Measurements from ENCODE around the gene FLOT2. TPM values are rescaled to one million over a fixed set of nuclear protein-coding genes. Genes with fewer than 3 reads are reported as not detected.
A peak's percentile ranks its signal among the peaks of the same experiment; 100 is the strongest.
"Not testable (repeated sequence)": the region's sequence is repeated elsewhere in the genome, so short reads cannot be mapped to it uniquely, and the experiment has no call there.

Gene FLOT2
- total RNA-seq, 1 donor from 2014 or later, result 118 TPM

DNA sequence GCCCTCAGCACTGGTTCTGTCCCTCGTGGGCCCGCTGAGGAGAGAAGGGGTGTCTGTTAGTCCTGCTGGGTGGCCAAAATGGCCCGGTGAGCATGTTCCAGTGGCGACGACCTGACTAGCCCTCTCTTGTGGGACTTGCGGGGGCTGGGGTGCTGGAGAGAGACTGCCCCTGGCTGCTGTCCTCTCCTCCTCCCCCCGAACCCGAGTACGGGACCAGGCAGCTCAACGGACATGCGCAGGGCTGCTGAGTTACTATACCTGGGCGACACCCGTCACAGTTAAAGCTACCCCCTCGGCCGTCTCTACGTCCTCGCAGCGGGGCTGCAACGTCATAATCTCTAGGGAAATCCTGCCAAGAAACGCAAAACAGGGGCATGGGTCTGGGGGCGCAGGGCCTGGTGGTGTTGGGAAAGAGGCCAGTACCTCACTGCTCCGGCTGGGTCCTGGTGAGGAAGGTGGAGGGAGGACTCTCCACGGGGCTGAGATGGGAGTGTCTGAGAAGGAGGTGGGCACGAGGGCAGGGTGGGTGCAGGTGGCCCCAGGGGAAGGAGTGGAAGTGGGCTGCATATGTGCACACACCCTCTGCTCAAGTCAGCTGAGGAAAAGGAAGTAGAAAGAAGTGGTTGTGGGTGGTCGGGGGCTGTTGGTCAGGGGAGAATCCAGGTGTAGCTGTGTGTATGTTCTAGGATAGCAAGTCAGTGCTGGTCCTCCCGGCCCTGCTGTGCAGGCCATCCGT lies 13.4 kb downstream of the FLOT2 start:
- ATAC-seq (no peak), DNase-seq (ENCODE audit: missing footprints) (no peak)
- intact Hi-C loops (cut with DNase I), result no loop called here

GRCh38 chr17:28882154-28882895 lies 15.2 kb downstream of the FLOT2 start:
- ATAC-seq (no peak), DNase-seq (ENCODE audit: missing footprints) (no peak)
- intact Hi-C loops (cut with DNase I), result no loop called here

DNA sequence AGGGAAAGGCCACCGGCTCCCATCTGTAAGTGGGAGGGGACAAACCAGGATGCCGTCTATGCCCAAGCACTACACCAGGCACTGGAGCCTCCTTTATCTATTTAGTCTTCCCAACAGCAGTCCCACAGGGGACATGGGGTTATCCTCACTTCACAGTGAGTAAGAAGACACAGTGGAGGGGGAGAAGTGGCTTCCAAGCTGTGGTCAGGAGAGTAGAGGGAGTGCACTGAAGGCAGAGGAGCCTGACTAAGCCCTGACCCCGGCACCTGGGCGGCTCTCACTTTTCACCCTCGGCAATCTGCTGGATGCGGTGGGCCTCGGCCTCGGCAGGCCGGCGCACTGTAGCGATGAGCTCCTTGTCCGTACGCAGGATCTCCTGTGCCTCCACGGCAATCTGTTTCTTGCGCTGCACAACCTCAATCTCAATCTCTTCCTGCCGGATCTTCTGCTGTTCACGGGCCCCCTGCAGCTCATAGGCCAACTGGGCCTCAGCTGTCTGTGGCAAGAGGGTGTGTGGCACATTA lies 15.9 kb downstream of the FLOT2 start:
- no peak for ATAC-seq
- DNase-seq (ENCODE audit: missing footprints), result no peak
- intact Hi-C loops (cut with DNase I), result no loop called here

- peak; percentile 38 for ATAC-seq
- DNase-seq (ENCODE audit: missing footprints), result no peak
- intact Hi-C loops (cut with DNase I), result no loop called here
These were observed 17.0 kb downstream of the FLOT2 start for GRCh38 chr17:28880572-28880945.

- ATAC-seq (no peak), DNase-seq (ENCODE audit: missing footprints) (no peak)
- intact Hi-C loops (cut with DNase I), result no loop called here
These were observed 17.5 kb downstream of the FLOT2 start for GRCh38 chr17:28879886-28880571.

- DNase-seq (ENCODE audit: missing footprints) (no peak), ATAC-seq (no peak)
- intact Hi-C loops (cut with DNase I), result no loop called here
These were observed 18.6 kb downstream of the FLOT2 start for GRCh38 chr17:28878981-28879380.

DNA sequence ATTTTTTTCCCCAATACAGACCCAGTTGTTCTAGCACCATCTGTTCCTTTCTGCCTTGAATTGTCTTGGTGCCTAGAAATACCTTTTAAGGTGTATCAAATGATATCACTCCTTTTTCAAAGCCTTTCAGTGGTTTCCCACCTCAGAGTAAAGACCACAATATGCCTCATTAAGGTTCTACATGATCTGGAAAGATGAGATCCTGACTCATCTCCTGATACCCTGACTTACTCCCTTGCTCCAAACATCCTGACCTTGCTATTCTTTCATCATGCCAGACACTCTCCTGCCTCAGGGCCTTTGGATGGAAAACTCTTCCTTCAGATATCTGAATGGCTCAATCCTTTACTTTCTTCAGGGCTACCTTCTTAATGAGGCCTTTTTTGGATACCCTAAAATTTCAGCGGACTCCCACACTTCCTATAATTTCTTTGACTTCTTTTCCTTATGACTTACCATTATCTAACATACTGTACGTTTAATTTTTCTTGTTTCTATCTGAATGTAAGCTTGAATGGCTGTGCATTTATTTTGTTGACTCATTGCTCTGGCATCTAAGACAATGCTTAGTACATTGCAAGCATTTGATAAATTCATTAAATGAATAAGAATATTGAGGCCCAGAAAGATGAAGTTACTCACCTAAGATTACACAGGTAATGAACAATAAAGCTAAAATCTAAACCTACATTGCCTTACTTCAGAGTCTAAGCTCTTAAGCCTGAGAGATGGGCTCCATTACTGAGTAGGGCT lies 19.2 kb downstream of the FLOT2 start:
- intact Hi-C loops (cut with DNase I), result no loop called here
- ATAC-seq, result no peak
- no peak for DNase-seq (ENCODE audit: missing footprints)

GRCh38 chr17:28877150-28877711 lies 20.3 kb downstream of the FLOT2 start:
- ATAC-seq, result not testable (repeated sequence)

DNA sequence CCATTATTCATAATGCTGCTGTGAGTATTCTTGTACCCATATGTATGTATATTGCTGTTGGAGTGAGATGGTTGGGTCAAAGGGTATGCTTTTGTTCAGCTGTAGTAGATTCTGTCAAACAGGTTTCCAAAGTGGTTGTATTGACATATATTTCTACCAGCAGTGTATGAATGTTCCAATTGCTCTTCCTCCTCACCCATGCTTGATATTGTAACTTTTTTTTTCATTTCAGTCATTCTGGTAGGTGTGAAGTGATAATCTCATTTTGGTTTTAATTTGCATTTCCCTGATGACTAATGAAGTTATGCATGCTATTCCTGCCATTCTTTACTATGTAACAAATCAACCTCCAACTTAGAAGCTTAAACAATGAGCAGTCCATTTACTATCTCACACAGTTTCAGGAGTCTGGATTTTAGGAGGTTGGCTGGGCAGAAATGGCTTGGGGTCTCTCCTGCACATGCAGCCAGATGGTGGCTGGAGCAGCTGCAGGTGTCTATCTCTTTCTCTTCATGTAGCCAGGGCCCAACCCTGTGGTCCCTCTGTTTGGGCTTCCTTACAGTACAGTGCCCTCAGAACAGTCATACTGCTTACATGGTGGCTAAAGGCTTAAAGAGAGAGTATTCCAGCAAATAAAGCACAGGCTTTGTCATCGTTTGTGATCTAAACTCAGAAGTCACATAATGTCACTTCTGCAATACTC lies 21.5 kb downstream of the FLOT2 start:
- ATAC-seq (no peak), DNase-seq (ENCODE audit: missing footprints) (no peak)
- intact Hi-C loops (cut with DNase I), result no loop called here

More at GRCh38 chr17:28877150-28877711, 20.3 kb downstream of the FLOT2 start:
- intact Hi-C loops (cut with DNase I); DNase-seq (ENCODE audit: missing footprints): not testable (repeated sequence)

- intact Hi-C loops (cut with DNase I), result no loop called here
- no peak for DNase-seq (ENCODE audit: missing footprints)
These were observed 22.8 kb downstream of the FLOT2 start for GRCh38 chr17:28874750-28875149.

GRCh38 chr17:28873839-28874238 lies 23.7 kb downstream of the FLOT2 start:
- ATAC-seq, result no peak
- intact Hi-C loops (cut with DNase I), result no loop called here
- DNase-seq (ENCODE audit: missing footprints), result no peak

More at GRCh38 chr17:28874750-28875149, 22.8 kb downstream of the FLOT2 start:
- ATAC-seq, result no peak

GRCh38 chr17:28871056-28871579 lies 26.4 kb downstream of the FLOT2 start:
- DNase-seq (ENCODE audit: missing footprints), result no peak
- ATAC-seq, result no peak
- intact Hi-C loops (cut with DNase I), result no loop called here

DNA sequence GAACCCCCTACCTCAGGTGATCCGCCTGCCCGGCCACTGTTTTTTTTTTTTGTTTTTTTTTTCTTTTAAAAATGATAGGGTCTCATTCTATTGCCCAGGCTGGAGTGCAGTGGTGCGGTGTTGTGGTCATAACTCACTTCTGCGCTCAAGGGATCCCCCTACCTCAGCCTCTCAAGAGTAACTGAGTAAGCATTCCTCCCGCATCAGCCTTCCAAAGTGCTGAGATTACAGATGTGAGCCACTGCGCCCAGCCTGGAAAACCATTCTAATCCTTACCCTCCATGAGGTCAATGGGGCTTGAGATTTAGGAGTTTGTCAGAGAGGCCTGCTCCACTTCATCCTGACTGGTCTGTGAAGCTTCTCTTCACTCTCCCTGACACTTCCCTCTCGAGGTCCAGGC lies 30.3 kb downstream of the FLOT2 start:
- intact Hi-C loops (cut with DNase I), result no loop called here
- DNase-seq (ENCODE audit: missing footprints) (no peak), ATAC-seq (no peak)

DNA sequence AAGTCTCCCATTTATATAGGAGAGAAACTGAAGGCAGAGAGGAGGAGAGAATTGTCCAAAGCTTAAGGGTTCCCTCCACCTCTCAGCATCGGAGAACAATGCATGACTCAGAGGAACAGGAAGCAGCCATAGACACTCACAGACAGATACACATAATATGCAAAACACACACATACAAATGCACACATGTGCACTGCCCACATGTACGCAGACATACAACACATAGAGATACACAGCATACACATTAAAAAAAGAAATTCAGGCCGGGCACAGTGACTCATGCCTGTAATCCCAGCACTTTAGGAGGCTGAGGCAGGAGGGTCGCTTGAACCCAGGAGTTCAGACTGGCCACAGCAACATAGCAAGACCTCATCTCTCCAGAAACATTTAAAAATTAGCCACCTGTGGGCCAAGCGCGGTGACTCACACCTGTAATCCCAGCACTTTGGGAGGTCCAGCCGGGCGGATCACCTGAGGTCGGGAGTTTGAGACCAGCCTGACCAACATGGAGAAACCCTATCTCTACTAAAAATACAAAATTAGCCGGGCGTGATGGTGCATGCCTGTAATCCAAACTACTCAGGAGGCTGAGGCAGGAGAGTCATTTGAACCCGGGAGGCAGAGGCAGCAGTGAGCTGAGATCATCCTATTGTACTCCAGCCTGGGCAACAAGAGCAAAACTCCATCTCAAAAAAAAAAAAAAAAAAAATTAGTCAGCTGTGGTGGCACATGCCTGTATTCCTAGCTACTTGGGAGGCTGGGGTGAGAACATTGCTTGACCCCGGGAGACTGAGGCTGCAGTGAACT lies 31.4 kb downstream of the FLOT2 start:
- intact Hi-C loops (cut with DNase I), result no loop called here
- ATAC-seq (no peak), DNase-seq (ENCODE audit: missing footprints) (no peak)

GRCh38 chr17:28864991-28865849 lies 32.3 kb downstream of the FLOT2 start:
- DNase-seq (ENCODE audit: missing footprints), result no peak
- ATAC-seq, result no peak
- intact Hi-C loops (cut with DNase I), result no loop called here

- no peak for DNase-seq (ENCODE audit: missing footprints)
- intact Hi-C loops (cut with DNase I), result no loop called here
- ATAC-seq, result no peak
These were observed 33.6 kb downstream of the FLOT2 start for GRCh38 chr17:28863953-28864352.

Measured in Right ventricle myocardium inferior (tissue), 1 donor.